Measurements from ENCODE around the gene CTDSP1.

CTDSP1 gene

GRCh38 chr2:218402491-218402901 lies 2.8 kb downstream of the CTDSP1 start:
- TF ChIP-seq USF1 (IDR thresholded peaks at IDR 0.05) (no peak), NFIC (IDR thresholded peaks at IDR 0.05) (no peak), CEBPB (IDR thresholded peaks at IDR 0.05) (no peak), YY1 (IDR thresholded peaks at IDR 0.05; ENCODE audit: low read depth) (no peak), CREB1 (IDR thresholded peaks at IDR 0.05; ENCODE audit: low read depth) (no peak), TAF1 (IDR thresholded peaks at IDR 0.05; ENCODE audit: low read depth) (no peak), FOXM1 (IDR thresholded peaks at IDR 0.05; ENCODE audit: borderline replicate concordance, low read depth) (no peak), MAX (IDR thresholded peaks at IDR 0.05) (no peak), ZBTB7A (IDR thresholded peaks at IDR 0.05; ENCODE audit: low read depth) (no peak), TCF12 (IDR thresholded peaks at IDR 0.05; ENCODE audit: low read depth) (no peak), REST (IDR thresholded peaks at IDR 0.05; ENCODE audit: low read depth) (no peak), TEAD4 (IDR thresholded peaks at IDR 0.05) (no peak), EGR1 (IDR thresholded peaks at IDR 0.05) (no peak), RAD21 (IDR thresholded peaks at IDR 0.05; ENCODE audit: low read depth) (no peak), EP300 (IDR thresholded peaks at IDR 0.05; ENCODE audit: borderline replicate concordance) (no peak)

- no peak for TF ChIP-seq TEAD4 (IDR thresholded peaks at IDR 0.05)
- TF ChIP-seq ZBTB7A (IDR thresholded peaks at IDR 0.05; ENCODE audit: low read depth), result no peak
- TF ChIP-seq CREB1 (IDR thresholded peaks at IDR 0.05; ENCODE audit: low read depth), result no peak
- TF ChIP-seq FOXM1 (IDR thresholded peaks at IDR 0.05; ENCODE audit: borderline replicate concordance, low read depth), result no peak
- no peak for TF ChIP-seq YY1 (IDR thresholded peaks at IDR 0.05; ENCODE audit: low read depth)
- no peak for TF ChIP-seq CEBPB (IDR thresholded peaks at IDR 0.05)
- no peak for TF ChIP-seq TAF1 (IDR thresholded peaks at IDR 0.05; ENCODE audit: low read depth)
- no peak for TF ChIP-seq RAD21 (IDR thresholded peaks at IDR 0.05; ENCODE audit: low read depth)
- no peak for TF ChIP-seq NFIC (IDR thresholded peaks at IDR 0.05)
- no peak for TF ChIP-seq REST (IDR thresholded peaks at IDR 0.05; ENCODE audit: low read depth)
- no peak for TF ChIP-seq TCF12 (IDR thresholded peaks at IDR 0.05; ENCODE audit: low read depth)
- no peak for TF ChIP-seq EP300 (IDR thresholded peaks at IDR 0.05; ENCODE audit: borderline replicate concordance)
These were observed 3.3 kb downstream of the CTDSP1 start for GRCh38 chr2:218402911-218403411.

GRCh38 chr2:218403810-218404209 lies 4.1 kb downstream of the CTDSP1 start:
- TF ChIP-seq USF1 (IDR thresholded peaks at IDR 0.05) (no peak), TAF1 (IDR thresholded peaks at IDR 0.05; ENCODE audit: low read depth) (no peak), MAX (IDR thresholded peaks at IDR 0.05) (no peak), CEBPB (IDR thresholded peaks at IDR 0.05) (no peak), NFIC (IDR thresholded peaks at IDR 0.05) (no peak), REST (IDR thresholded peaks at IDR 0.05; ENCODE audit: low read depth) (no peak), ZBTB7A (IDR thresholded peaks at IDR 0.05; ENCODE audit: low read depth) (no peak), TEAD4 (IDR thresholded peaks at IDR 0.05) (no peak)

- TF ChIP-seq EGR1 (IDR thresholded peaks at IDR 0.05) (no peak), USF1 (IDR thresholded peaks at IDR 0.05) (no peak)
These were observed 4.8 kb downstream of the CTDSP1 start for GRCh38 chr2:218404351-218405085.

Measured in Ishikawa (cell line).